HepG2 (cell line): ENCODE data around the gene ZNF213. TPM values are rescaled to one million over a fixed set of nuclear protein-coding genes. Genes with fewer than 3 reads are reported as not detected.

Experiments
- AHR ChIP-seq: IDR thresholded peaks from 2 replicates; pipeline ENCODE4 v1.6.1; 2018; ENCODE audit warnings: missing genetic modification reagents, missing compliant biosample characterization
- GATA4 ChIP-seq: sonication (generic); IDR thresholded peaks from 2 replicates; pipeline ENCODE4 v1.6.1; 2016; ENCODE audit warnings: antibody characterized with exemption, low read depth, borderline replicate concordance
- GATAD2A ChIP-seq: IDR thresholded peaks from 2 replicates; pipeline ENCODE4 v1.6.1; 2016
- HIVEP1 ChIP-seq: sonication (generic); formaldehyde crosslinking; IDR thresholded peaks from 2 replicates; pipeline ENCODE4 v1.4.0; 2020; ENCODE audit warnings: mild to moderate bottlenecking, missing genetic modification reagents
- HOXA3 ChIP-seq: sonication (generic); formaldehyde crosslinking; IDR thresholded peaks from 2 replicates; pipeline ENCODE4 v1.5.0; 2020; ENCODE audit warnings: missing genetic modification reagents
- IKZF4 ChIP-seq: sonication (generic); formaldehyde crosslinking; IDR thresholded peaks from 2 replicates; pipeline ENCODE4 v1.5.1; 2020; ENCODE audit warnings: borderline replicate concordance, mild to moderate bottlenecking, low read depth, missing genetic modification reagents; ENCODE audit errors: not compliant biosample characterization
- ISX ChIP-seq: sonication (generic); formaldehyde crosslinking; conservative IDR thresholded peaks from 2 replicates; pipeline ENCODE4 v1.5.0; 2020; ENCODE audit warnings: missing genetic modification reagents
- PRDM10 ChIP-seq: sonication (generic); formaldehyde crosslinking; IDR thresholded peaks from 2 replicates; pipeline ENCODE4 v1.4.0; 2020; ENCODE audit warnings: low read depth, missing genetic modification reagents
- ZBTB34 ChIP-seq: sonication (generic); formaldehyde crosslinking; IDR thresholded peaks from 2 replicates; pipeline ENCODE4 v1.8.0; 2022; ENCODE audit warnings: mild to moderate bottlenecking, missing genetic modification reagents
- ZFAT ChIP-seq: sonication (generic); formaldehyde crosslinking; conservative IDR thresholded peaks from 2 replicates; pipeline ENCODE4 v1.8.1; 2023; ENCODE audit warnings: missing genetic modification reagents, inconsistent platforms
- ZNF530 ChIP-seq: sonication (generic); formaldehyde crosslinking; IDR thresholded peaks from 2 replicates; pipeline ENCODE4 v1.5.0; 2020; ENCODE audit warnings: low read depth, mild to moderate bottlenecking, missing genetic modification reagents
- ZNF556 ChIP-seq: sonication (generic); formaldehyde crosslinking; IDR thresholded peaks from 2 replicates; pipeline ENCODE4 v1.4.0; 2020; ENCODE audit warnings: mild to moderate bottlenecking, missing genetic modification reagents, borderline replicate concordance
- ZNF614 ChIP-seq: IDR thresholded peaks from 2 replicates; pipeline ENCODE4 v1.6.1; 2018; ENCODE audit warnings: missing biosample characterization, missing genetic modification reagents, inconsistent platforms, borderline replicate concordance
- ZNF691 ChIP-seq: sonication (generic); formaldehyde crosslinking; IDR thresholded peaks from 2 replicates; pipeline ENCODE4 v1.4.0; 2020; ENCODE audit warnings: missing genetic modification reagents, low read depth, mild to moderate bottlenecking, borderline replicate concordance
- ZNF770 ChIP-seq: sonication (generic); formaldehyde crosslinking; IDR thresholded peaks from 2 replicates; pipeline ENCODE4 v1.5.0; 2020; ENCODE audit warnings: mild to moderate bottlenecking, missing genetic modification reagents
- ZUFSP ChIP-seq: sonication (generic); formaldehyde crosslinking; IDR thresholded peaks from 2 replicates; pipeline ENCODE4 v1.9.0; 2021; ENCODE audit warnings: missing genetic modification reagents, mild to moderate bottlenecking, borderline replicate concordance
- polyA plus RNA-seq, 8 experiments: library from polyadenylated mRNA; depleted of rRNA in 3 of 8; stranded (reverse) in 7 of 8; unstranded in 1 of 8; fragments of >200 nt; fragmentation: Illumina TruSeq in 4 of 8; extraction: Trizol in 4 of 8; gene quantifications; 2 replicates each; pipeline versions ENCODE4 v1.2.1 to v1.2.3, GENCODE V29; 2011 to 2016; ENCODE audit warnings: low read depth in 4 of 8, missing spikeins in 1 of 8, mixed read lengths in 1 of 8; ENCODE audit not compliant: insufficient read depth in 1 of 8
- total RNA-seq, 5 experiments: library from RNA; depleted of rRNA; stranded (reverse); fragments of >200 nt; fragmentation: Illumina TruSeq; extraction: Trizol; gene quantifications; 2 replicates each; pipeline ENCODE4 v1.2.3, GENCODE V29; 2016; ENCODE audit warnings: low read depth in 1 of 5

ZNF213 gene
- total and polyA plus RNA-seq, 2 of the 13 experiments (the other 11 are each of a cell fraction or from before 2014, with no cell fraction given): 0.59 to 0.97 TPM

GRCh38 chr16:3106205-3106928 lies 28.5 kb upstream of the ZNF213 start (continued):
- TF ChIP-seq ZNF770 (CRISPR knock-in tag) (peak; percentile 70; the same call in 1 of the 2 replicates), ZNF530 (CRISPR knock-in tag) (no peak), ZUFSP (CRISPR knock-in tag) (no peak), ZBTB34 (CRISPR knock-in tag) (0 out of 2 replicates have a peak, but pooled peaks have one; percentile 31), HIVEP1 (CRISPR knock-in tag) (peak; percentile 89), PRDM10 (CRISPR knock-in tag) (peak; percentile 58; the same call in 1 of the 2 replicates), ZFAT (CRISPR knock-in tag) (no peak), GATA4 (no peak), GATAD2A (peak; percentile 75), IKZF4 (CRISPR knock-in tag) (peak; percentile 31), ZNF691 (peak; percentile 78; the same call in 1 of the 2 replicates), AHR (CRISPR knock-in tag) (peak; percentile 79; the same call in 1 of the 2 replicates), ZNF614 (CRISPR knock-in tag) (peak; percentile 44; the same call in 1 of the 2 replicates), HOXA3 (CRISPR knock-in tag) (peak; percentile 85), ZNF556 (peak; percentile 85; the same call in 1 of the 2 replicates), ISX (CRISPR knock-in tag) (no peak)
